Immature natural killer cell (primary cell): ENCODE data around the gene SECISBP2. TPM values are rescaled to one million over a fixed set of nuclear protein-coding genes. Genes with fewer than 3 reads are reported as not detected.
A peak's percentile ranks its signal among the peaks of the same experiment; 100 is the strongest.
"Not testable (repeated sequence)": the region's sequence is repeated elsewhere in the genome, so short reads cannot be mapped to it uniquely, and the experiment has no call there.

ENCODE experiments used
- DNase-seq, 3 donors: peaks; one replicate each; pipeline ENCODE4 v3.0.0; 2022; ENCODE audit warnings: mixed read lengths in 1 of 3
- H3K27ac Mint-ChIP-seq, 6 donors: one replicate each; pipeline ENCODE4 v1.8.0; 2020; ENCODE audit warnings: mixed read lengths in 6 of 6, mild to moderate bottlenecking in 5 of 6, inconsistent platforms in 4 of 6, moderate library complexity in 3 of 6
- H3K27me3 Mint-ChIP-seq, 3 donors: one replicate each; pipeline ENCODE4 v1.8.0; 2020 to 2021; ENCODE audit warnings: low read depth in 3 of 3, mild to moderate bottlenecking in 3 of 3, mixed read lengths in 3 of 3, moderate library complexity in 3 of 3, inconsistent platforms in 1 of 3
- H3K36me3 Mint-ChIP-seq, 3 donors: one replicate each; pipeline ENCODE4 v1.8.0; 2020; ENCODE audit warnings: mixed read lengths in 3 of 3, inconsistent platforms in 2 of 3, mild to moderate bottlenecking in 2 of 3
- H3K4me1 Mint-ChIP-seq, 2 donors: one replicate each; pipeline ENCODE4 v1.8.0; 2020; ENCODE audit warnings: inconsistent platforms in 2 of 2, mild to moderate bottlenecking in 2 of 2, mixed read lengths in 2 of 2, moderate library complexity in 1 of 2
- H3K4me3 Mint-ChIP-seq, 5 donors: one replicate each; pipeline ENCODE4 v1.8.0; 2020; ENCODE audit warnings: mild to moderate bottlenecking in 5 of 5, mixed read lengths in 5 of 5, inconsistent platforms in 3 of 5, moderate library complexity in 3 of 5
- H3K9me3 Mint-ChIP-seq, 6 donors: one replicate each; pipeline ENCODE4 v1.8.0; 2020; ENCODE audit warnings: mild to moderate bottlenecking in 6 of 6, mixed read lengths in 6 of 6, inconsistent platforms in 4 of 6, moderate library complexity in 3 of 6
- polyA plus RNA-seq, 3 donors: library from polyadenylated mRNA; unstranded; fragments of 300-500 nt; fragmentation: Illumina TruSeq; gene quantifications; one replicate each; pipeline ENCODE4 v1.2.3, GENCODE V29; 2021

The SECISBP2 gene
- polyA plus RNA-seq, 3 donors from 2014 or later: 3.9 to 16.4 (median 9.7) TPM

GRCh38 chr9:89314955-89315354 is 3.3 kb upstream of the SECISBP2 start:
- H3K4me1 Mint-ChIP-seq: peaks cover 45 to 77% of the 10 kb centered on the region in 2 donors

DNA sequence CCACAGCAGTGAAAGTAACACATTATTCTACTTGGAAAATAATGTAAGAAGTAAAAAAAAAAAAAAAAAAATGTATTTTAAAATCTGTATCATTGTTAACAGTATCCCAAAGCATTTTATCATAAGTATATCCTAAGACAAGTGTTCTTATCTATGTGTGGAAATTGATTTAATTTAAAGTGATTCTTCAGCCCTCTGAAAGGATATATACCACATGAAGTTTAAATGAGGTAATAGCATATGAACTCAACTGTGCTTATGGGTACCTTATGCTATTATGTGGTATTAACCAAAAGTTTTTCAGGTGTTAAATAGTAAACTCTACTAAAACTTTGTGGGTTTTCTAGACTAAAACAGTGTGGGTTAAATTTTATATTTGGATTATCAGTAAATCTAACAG is 2.8 kb upstream of the SECISBP2 start:
- Mint-ChIP-seq H3K4me1 (peaks cover 42 to 77% of the 10 kb centered on the region in 2 donors), H3K27ac (peak overlapping the region in 1 of 6 donors; percentile 49), H3K4me3 (no peak overlapping the region)

More at GRCh38 chr9:89314955-89315354, 3.3 kb upstream of the SECISBP2 start:
- H3K27me3 Mint-ChIP-seq: peaks cover 14 to 25% (median 19%) of the 10 kb centered on the region in 3 donors
- H3K36me3 Mint-ChIP-seq: no peaks in the 10 kb centered on the region
- no peak overlapping the region for H3K4me3 Mint-ChIP-seq
- no peak for DNase-seq
- H3K9me3 Mint-ChIP-seq: no peaks in the 10 kb centered on the region
- H3K27ac Mint-ChIP-seq: peak overlapping the region in 1 of 6 donors; percentile 32

DNA sequence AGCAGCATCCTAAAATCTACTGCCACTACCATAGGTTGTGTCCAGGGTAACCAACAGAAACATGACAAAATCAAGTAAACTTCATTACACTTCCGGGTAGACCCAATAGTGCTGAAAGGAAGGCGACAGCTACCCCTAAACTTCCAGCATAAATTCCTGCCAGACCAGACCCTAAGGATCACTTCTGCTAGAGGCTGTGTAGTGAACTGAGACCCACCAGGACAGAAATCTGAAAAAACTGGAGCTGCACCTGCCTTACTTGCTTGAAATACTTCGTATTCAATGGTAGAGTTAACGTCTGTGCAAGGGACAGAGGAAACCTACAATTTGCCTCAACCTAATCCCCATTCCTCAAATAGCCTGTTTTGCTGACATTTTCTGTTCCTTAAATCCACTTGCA is 1.0 kb upstream of the SECISBP2 start:
- no peak for DNase-seq
- Mint-ChIP-seq H3K36me3 (peaks cover 0 to 5% (median 3%) of the 10 kb centered on the region in 3 donors), H3K27ac (peak overlapping the region; percentile 96 to 98 (median 97)), H3K9me3 (no peaks in the 10 kb centered on the region), H3K27me3 (peaks cover 5 to 11% (median 9%) of the 10 kb centered on the region in 3 donors), H3K4me1 (peaks cover 40 to 81% of the 10 kb centered on the region in 2 donors), H3K4me3 (peak overlapping the region; percentile 57 to 93 (median 92))

More for the DNA sequence above, 2.8 kb upstream of the SECISBP2 start:
- Mint-ChIP-seq H3K9me3 (no peaks in the 10 kb centered on the region), H3K36me3 (no peaks in the 10 kb centered on the region), H3K27me3 (peaks cover 13 to 21% (median 16%) of the 10 kb centered on the region in 3 donors)
- DNase-seq: no peak

GRCh38 chr9:89319015-89319905 is 960 bp downstream of the SECISBP2 start:
- Mint-ChIP-seq H3K4me1 (peaks cover 45 to 82% of the 10 kb centered on the region in 2 donors), H3K4me3 (peak overlapping the region; percentile 90 to 95 (median 93)), H3K36me3 (peaks cover 0 to 5% (median 3%) of the 10 kb centered on the region in 3 donors), H3K9me3 (no peaks in the 10 kb centered on the region), H3K27ac (peak overlapping the region; percentile 96 to 98 (median 97)), H3K27me3 (peaks cover 5 to 11% (median 9%) of the 10 kb centered on the region in 3 donors)
- DNase-seq: no peak

- Mint-ChIP-seq H3K9me3 (no peaks in the 10 kb centered on the region), H3K4me3 (no peak overlapping the region), H3K36me3 (peaks cover 0 to 5% (median 3%) of the 10 kb centered on the region in 3 donors), H3K27me3 (peaks cover 0 to 7% (median 5%) of the 10 kb centered on the region in 3 donors), H3K27ac (peak overlapping the region in 4 of 6 donors; percentile 4 to 54 (median 36)), H3K4me1 (peaks cover 38 to 75% of the 10 kb centered on the region in 2 donors)
- DNase-seq: no peak
These were observed 5.1 kb downstream of the SECISBP2 start for GRCh38 chr9:89323390-89323789.

DNA sequence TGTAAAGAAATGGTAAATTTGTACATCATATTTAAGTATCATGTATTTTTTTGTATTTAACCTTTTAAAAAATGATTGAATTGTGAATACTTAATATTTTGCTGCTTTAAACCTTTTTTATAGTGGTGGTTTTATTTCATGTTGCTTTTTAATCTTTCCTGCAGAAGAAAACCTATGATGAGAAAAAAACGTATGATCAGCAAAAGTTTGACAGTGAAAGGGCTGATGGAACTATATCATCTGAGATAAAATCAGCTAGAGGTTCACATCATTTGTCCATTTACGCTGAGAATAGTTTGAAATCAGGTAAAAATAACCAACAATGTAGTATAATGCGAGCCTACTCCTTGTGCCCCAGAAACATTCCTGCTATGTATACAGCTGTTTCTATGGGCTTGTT is 7.4 kb downstream of the SECISBP2 start:
- DNase-seq: no peak
- no peaks in the 10 kb centered on the region for H3K27me3 Mint-ChIP-seq
- no peak overlapping the region for H3K4me3 Mint-ChIP-seq
- H3K4me1 Mint-ChIP-seq: peaks cover 23 to 52% of the 10 kb centered on the region in 2 donors
- H3K9me3 Mint-ChIP-seq: no peaks in the 10 kb centered on the region
- peaks cover 9 to 17% (median 17%) of the 10 kb centered on the region in 3 donors for H3K36me3 Mint-ChIP-seq
- peak overlapping the region in 1 of 6 donors; percentile 40 for H3K27ac Mint-ChIP-seq

GRCh38 chr9:89328064-89328463 is 9.8 kb downstream of the SECISBP2 start:
- H3K36me3 Mint-ChIP-seq: peaks cover 9 to 23% (median 18%) of the 10 kb centered on the region in 3 donors
- no peaks in the 10 kb centered on the region for H3K27me3 Mint-ChIP-seq
- no peaks in the 10 kb centered on the region for H3K9me3 Mint-ChIP-seq
- H3K4me1 Mint-ChIP-seq: peaks cover 9 to 29% of the 10 kb centered on the region in 2 donors
- no peak overlapping the region for H3K27ac Mint-ChIP-seq
- no peak overlapping the region for H3K4me3 Mint-ChIP-seq
- DNase-seq: no peak

GRCh38 chr9:89329917-89330316 is 11.6 kb downstream of the SECISBP2 start:
- Mint-ChIP-seq H3K9me3 (no peaks in the 10 kb centered on the region), H3K27ac (peak overlapping the region in 1 of 6 donors; percentile 24), H3K27me3 (no peaks in the 10 kb centered on the region), H3K36me3 (peaks cover 18 to 35% (median 27%) of the 10 kb centered on the region in 3 donors), H3K4me3 (no peak overlapping the region), H3K4me1 (peaks cover 1 to 11% of the 10 kb centered on the region in 2 donors)
- no peak for DNase-seq

- H3K27ac Mint-ChIP-seq: peak overlapping the region in 1 of 6 donors; percentile 64
- H3K36me3 Mint-ChIP-seq: peaks cover 18 to 35% (median 27%) of the 10 kb centered on the region in 3 donors
- no peak for DNase-seq
- H3K4me3 Mint-ChIP-seq: no peak overlapping the region
- H3K4me1 Mint-ChIP-seq: peaks cover 0 to 5% of the 10 kb centered on the region in 2 donors
- H3K27me3 Mint-ChIP-seq: no peaks in the 10 kb centered on the region
- H3K9me3 Mint-ChIP-seq: no peaks in the 10 kb centered on the region
These were observed 12.2 kb downstream of the SECISBP2 start for GRCh38 chr9:89330513-89330912.

DNA sequence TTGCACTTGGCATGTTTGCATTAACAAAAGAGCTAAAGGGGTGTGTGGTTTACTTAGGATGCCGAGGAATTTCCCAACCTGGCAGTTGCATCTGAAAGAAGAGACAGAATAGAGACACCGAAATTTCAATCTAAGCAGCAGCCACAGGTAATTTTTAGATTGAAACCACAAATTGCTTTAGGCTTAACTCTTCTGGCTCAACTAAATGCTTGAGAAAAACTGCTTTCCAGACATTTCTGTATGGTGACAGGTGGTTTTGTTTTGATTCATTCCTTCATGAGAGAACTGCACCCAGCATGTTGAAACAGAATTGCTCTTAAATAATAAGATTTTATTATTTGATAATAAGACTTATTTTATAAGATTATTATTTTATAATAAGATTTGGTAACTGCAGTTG is 21.5 kb downstream of the SECISBP2 start:
- Mint-ChIP-seq H3K9me3 (no peaks in the 10 kb centered on the region), H3K27ac (no peak overlapping the region), H3K4me1 (no peaks in the 10 kb centered on the region), H3K36me3 (peaks cover 39 to 69% (median 56%) of the 10 kb centered on the region in 3 donors), H3K27me3 (no peaks in the 10 kb centered on the region), H3K4me3 (no peak overlapping the region)
- no peak for DNase-seq

GRCh38 chr9:89340332-89340731 is 22.0 kb downstream of the SECISBP2 start:
- H3K27me3 Mint-ChIP-seq: no peaks in the 10 kb centered on the region
- DNase-seq: no peak
- H3K27ac Mint-ChIP-seq: no peak overlapping the region
- H3K4me1 Mint-ChIP-seq: peaks cover 0 to under 1% of the 10 kb centered on the region in 2 donors
- H3K9me3 Mint-ChIP-seq: no peaks in the 10 kb centered on the region
- H3K4me3 Mint-ChIP-seq: no peak overlapping the region
- peaks cover 43 to 74% (median 61%) of the 10 kb centered on the region in 3 donors for H3K36me3 Mint-ChIP-seq

DNA sequence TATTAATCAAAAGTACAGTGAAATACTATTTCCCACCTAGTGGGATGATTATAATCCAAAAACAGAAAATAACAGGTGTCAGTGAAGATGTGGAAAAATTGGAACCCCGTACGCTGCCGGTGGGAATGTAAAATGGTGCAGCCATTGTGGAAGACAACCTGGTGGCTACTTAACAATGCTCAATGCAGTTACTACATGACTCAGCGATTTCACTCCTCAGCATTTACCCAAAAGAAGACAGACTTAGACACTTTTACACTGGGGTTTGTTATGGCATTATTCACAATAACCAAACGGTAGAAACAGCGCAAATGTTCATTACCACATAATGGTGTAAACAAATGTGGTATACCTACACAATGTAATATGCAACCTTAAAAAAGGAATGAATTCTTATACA is 23.9 kb downstream of the SECISBP2 start:
- H3K36me3 Mint-ChIP-seq: peaks cover 52 to 89% (median 71%) of the 10 kb centered on the region in 3 donors
- no peaks in the 10 kb centered on the region for H3K9me3 Mint-ChIP-seq
- H3K27ac Mint-ChIP-seq: no peak overlapping the region
- DNase-seq: no peak
- no peaks in the 10 kb centered on the region for H3K27me3 Mint-ChIP-seq
- no peak overlapping the region for H3K4me3 Mint-ChIP-seq
- H3K4me1 Mint-ChIP-seq: peaks cover 0 to 3% of the 10 kb centered on the region in 2 donors

- H3K4me3 Mint-ChIP-seq: no peak overlapping the region
- H3K36me3 Mint-ChIP-seq: peaks cover 52 to 90% (median 68%) of the 10 kb centered on the region in 3 donors
- H3K27ac Mint-ChIP-seq: peak overlapping the region in 1 of 6 donors; percentile 34
- H3K9me3 Mint-ChIP-seq: no peaks in the 10 kb centered on the region
- H3K4me1 Mint-ChIP-seq: peaks cover 0 to 3% of the 10 kb centered on the region in 2 donors
- DNase-seq: no peak
- no peaks in the 10 kb centered on the region for H3K27me3 Mint-ChIP-seq
These were observed 24.6 kb downstream of the SECISBP2 start for GRCh38 chr9:89342948-89343347.

GRCh38 chr9:89343812-89344211 is 25.5 kb downstream of the SECISBP2 start:
- peaks cover 56 to 90% (median 67%) of the 10 kb centered on the region in 3 donors for H3K36me3 Mint-ChIP-seq
- not testable (repeated sequence) for DNase-seq, H3K4me1 Mint-ChIP-seq, H3K27me3 Mint-ChIP-seq, H3K9me3 Mint-ChIP-seq, H3K4me3 Mint-ChIP-seq
- H3K27ac Mint-ChIP-seq: peak overlapping the region in 1 of 6 donors; percentile 45
